HEK293T (cell line): Measurements from ENCODE around the gene METTL26.

Experiments used
- CTCF ChIA-PET: fragments of 350-600 bp; formaldehyde crosslinking; extraction: SDS; loops from one replicate; lab custom pipeline; 2021; ENCODE audit warnings: antibody characterized with exemption, inconsistent platforms; lab: Yijun Ruan, JAX
- POLR2A ChIA-PET: fragments of 350-600 bp; formaldehyde crosslinking; extraction: SDS; loops from one replicate; lab custom pipeline; 2020; ENCODE audit warnings: antibody characterized with exemption, inconsistent platforms; lab: Yijun Ruan, JAX
- DNase-seq: peaks from one replicate; pipeline ENCODE4 v3.0.0; 2012; ENCODE audit warnings: mixed read lengths; ENCODE audit errors: extremely low spot score
- ARNT ChIP-seq: fragments of 450-650 bp; IDR thresholded peaks from 2 replicates; pipeline ENCODE4 v1.6.1; 2017; ENCODE audit warnings: mild to moderate bottlenecking
- BHLHE40 ChIP-seq: fragments of 450-650 bp; IDR thresholded peaks from 2 replicates; pipeline ENCODE4 v1.6.1; 2016; ENCODE audit warnings: mild to moderate bottlenecking, moderate library complexity, borderline replicate concordance
- CTBP1 ChIP-seq: fragments of 450-650 bp; IDR thresholded peaks from 2 replicates; pipeline ENCODE4 v1.6.1; 2016; ENCODE audit warnings: borderline replicate concordance
- ELF4 ChIP-seq: fragments of 450-650 bp; IDR thresholded peaks from 2 replicates; pipeline ENCODE4 v1.6.1; 2017; ENCODE audit warnings: antibody characterized with exemption
- FOXA1 ChIP-seq: fragments of 450-650 bp; IDR thresholded peaks from 2 replicates; pipeline ENCODE4 v1.6.1; 2016; ENCODE audit warnings: mild to moderate bottlenecking
- FOXK2 ChIP-seq: fragments of 450-650 bp; IDR thresholded peaks from 2 replicates; pipeline ENCODE4 v1.6.1; 2016; ENCODE audit warnings: mild to moderate bottlenecking
- FOXM1 ChIP-seq: fragments of 450-650 bp; IDR thresholded peaks from 2 replicates; pipeline ENCODE4 v1.6.1; 2017; ENCODE audit warnings: mild to moderate bottlenecking, borderline replicate concordance
- HDGF ChIP-seq: fragments of 450-650 bp; IDR thresholded peaks from 2 replicates; pipeline ENCODE4 v1.6.1; 2017; ENCODE audit warnings: antibody characterized with exemption, borderline replicate concordance
- L3MBTL2 ChIP-seq: fragments of 450-650 bp; conservative IDR thresholded peaks from 2 replicates; pipeline ENCODE4 v1.6.1; 2016; ENCODE audit warnings: mild to moderate bottlenecking
- LEF1 ChIP-seq: fragments of 450-650 bp; IDR thresholded peaks from 2 replicates; pipeline ENCODE4 v1.6.1; 2017; ENCODE audit warnings: mild to moderate bottlenecking, borderline replicate concordance
- NFRKB ChIP-seq: fragments of 450-650 bp; IDR thresholded peaks from 2 replicates; pipeline ENCODE4 v1.6.1; 2016; ENCODE audit warnings: mild to moderate bottlenecking, moderate library complexity
- PKNOX1 ChIP-seq: fragments of 450-650 bp; IDR thresholded peaks from 2 replicates; pipeline ENCODE4 v1.6.1; 2016
- SP1 ChIP-seq: fragments of 450-650 bp; IDR thresholded peaks from 2 replicates; pipeline ENCODE4 v1.6.1; 2017
- SUZ12 ChIP-seq: fragments of 450-650 bp; IDR thresholded peaks from 2 replicates; pipeline ENCODE4 v1.6.1; 2016; ENCODE audit warnings: mild to moderate bottlenecking
- TARDBP ChIP-seq: fragments of 450-650 bp; IDR thresholded peaks from 2 replicates; pipeline ENCODE4 v1.6.1; 2016
- ZNF384 ChIP-seq: fragments of 450-650 bp; IDR thresholded peaks from 2 replicates; pipeline ENCODE4 v1.6.1; 2016

The METTL26 gene

GRCh38 chr16:625117-625976 is 10.8 kb downstream of the METTL26 start:
- DNase-seq = no peak
- CTCF ChIA-PET = interaction anchor here (0.8 kb wide), 1 partner anchor 11 kb away, joined by 3 read pairs; the partner anchor contains the start of gene METTL26
- no peak for TF ChIP-seq ARNT
- no peak for TF ChIP-seq ZNF384
- TF ChIP-seq PKNOX1 = no peak
- TF ChIP-seq SP1 = no peak
- TF ChIP-seq FOXK2 = no peak
- TF ChIP-seq FOXM1 = no peak
- no peak for TF ChIP-seq TARDBP
- POLR2A ChIA-PET = interaction anchor here (1.5 kb wide), 1 partner anchor 11 kb away, joined by 8 read pairs; the partner anchor contains the start of gene METTL26

GRCh38 chr16:624526-625070 is 11.5 kb downstream of the METTL26 start:
- DNase-seq = no peak
- ChIA-PET POLR2A (interaction anchor here (1.5 kb wide), 1 partner anchor 12 kb away, joined by 8 read pairs; the partner anchor contains the start of gene METTL26), CTCF (interaction anchor here (0.7 to 1.1 kb wide), 3 partner anchors 12 to 130 kb away, joined by 3 to 6 read pairs (median 3); partner anchors contain the start of gene METTL26)
- TF ChIP-seq ELF4 = no peak
- TF ChIP-seq LEF1 = no peak
- no peak for TF ChIP-seq ARNT
- no peak for TF ChIP-seq FOXK2
- TF ChIP-seq HDGF = no peak
- TF ChIP-seq BHLHE40 = no peak
- no peak for TF ChIP-seq CTBP1

- CTCF ChIA-PET = interaction anchor here (0.5 to 1.2 kb wide), 2 partner anchors 22 to 128 kb away, joined by 4 to 5 read pairs; no protein-coding TSS in a partner anchor
- POLR2A ChIA-PET = no interaction called here
- no peak for DNase-seq
- no peak for TF ChIP-seq FOXM1
These were observed 13.2 kb downstream of the METTL26 start for GRCh38 chr16:622920-623280.

GRCh38 chr16:621526-622105 is 14.5 kb downstream of the METTL26 start:
- DNase-seq = no peak
- POLR2A ChIA-PET = interaction anchor here (1.2 to 1.3 kb wide), 2 partner anchors 15 to 28 kb away, joined by 4 read pairs; partner anchors contain the start of genes METTL26 and WDR90
- TF ChIP-seq ELF4 (no peak), FOXK2 (no peak), SUZ12 (no peak), TARDBP (no peak), L3MBTL2 (no peak), SP1 (no peak), HDGF (no peak), ZNF384 (no peak), BHLHE40 (no peak), FOXM1 (no peak), PKNOX1 (no peak), LEF1 (no peak), CTBP1 (no peak), FOXA1 (no peak)
- CTCF ChIA-PET = interaction anchor here (1.0 to 2.0 kb wide), 3 partner anchors 12 to 20 kb away, joined by 4 to 6 read pairs (median 5); no protein-coding TSS in a partner anchor

GRCh38 chr16:620700-621525 is 15.2 kb downstream of the METTL26 start:
- POLR2A ChIA-PET = interaction anchor here (1.3 kb wide), 1 partner anchor 29 kb away, joined by 4 read pairs; the partner anchor contains the start of gene WDR90
- no peak for TF ChIP-seq SP1
- no peak for TF ChIP-seq ELF4
- TF ChIP-seq FOXM1 = no peak
- TF ChIP-seq TARDBP = no peak
- TF ChIP-seq SUZ12 = no peak
- TF ChIP-seq L3MBTL2 = no peak
- no peak for TF ChIP-seq FOXK2
- CTCF ChIA-PET = interaction anchor here (2.0 kb wide), 1 partner anchor 11 kb away, joined by 6 read pairs; no protein-coding TSS in a partner anchor
- DNase-seq = no peak

GRCh38 chr16:619476-620100 is 16.5 kb downstream of the METTL26 start:
- DNase-seq = no peak
- CTCF ChIA-PET = interaction anchor here (0.6 kb wide), 1 partner anchor 244 kb away, joined by 3 read pairs; no protein-coding TSS in a partner anchor
- TF ChIP-seq FOXA1 (no peak), SUZ12 (no peak), ZNF384 (no peak), ELF4 (no peak), L3MBTL2 (no peak), PKNOX1 (no peak), NFRKB (no peak), CTBP1 (no peak), LEF1 (no peak), FOXK2 (no peak), BHLHE40 (no peak), ARNT (no peak), HDGF (no peak), TARDBP (no peak), FOXM1 (no peak), SP1 (no peak)
- POLR2A ChIA-PET = no interaction called here
